NCI-H524 treated with DMSO at 0.1 percent for 48 hours (cell line): ENCODE measurements around the gene LDAF1.
"Not testable (repeated sequence)": the region's sequence is repeated elsewhere in the genome, so short reads cannot be mapped to it uniquely, and the experiment has no call there.

ENCODE experiments used
- DNase-seq: peaks from one replicate; lab custom pipeline; 2025; lab: John Stamatoyannopoulos, UW

The LDAF1 gene

GRCh38 chr16:21162661-21163151, 4.2 kb downstream of the LDAF1 start:
- DNase-seq = peak; percentile 8

- DNase-seq = no peak
Observed at GRCh38 chr16:21163576-21163975, 5.1 kb downstream of the LDAF1 start.

- DNase-seq = no peak
Observed at GRCh38 chr16:21164521-21165168, 6.2 kb downstream of the LDAF1 start.

- no peak for DNase-seq
Observed at GRCh38 chr16:21166561-21166961, 8.1 kb downstream of the LDAF1 start.

GRCh38 chr16:21167360-21167759, 8.9 kb downstream of the LDAF1 start:
- no peak for DNase-seq

- no peak for DNase-seq
Observed at GRCh38 chr16:21167929-21168602, 9.6 kb downstream of the LDAF1 start.

- no peak for DNase-seq
Observed at GRCh38 chr16:21169249-21169981, 10.9 kb downstream of the LDAF1 start.

- not testable (repeated sequence) for DNase-seq
Observed at GRCh38 chr16:21170116-21170515, 11.6 kb downstream of the LDAF1 start.

- DNase-seq = no peak
Observed at GRCh38 chr16:21172650-21173049, 14.2 kb downstream of the LDAF1 start.

- no peak for DNase-seq
Observed at GRCh38 chr16:21175397-21175796, 16.9 kb downstream of the LDAF1 start.

GRCh38 chr16:21179126-21179982, 20.9 kb downstream of the LDAF1 start:
- DNase-seq = no peak

GRCh38 chr16:21179983-21180365, 21.5 kb downstream of the LDAF1 start:
- DNase-seq = no peak

GRCh38 chr16:21183995-21184394, 25.5 kb downstream of the LDAF1 start:
- no peak for DNase-seq

- DNase-seq = no peak
Observed at GRCh38 chr16:21184834-21185233, 26.4 kb downstream of the LDAF1 start.

- no peak for DNase-seq
Observed at GRCh38 chr16:21185659-21186325, 27.3 kb downstream of the LDAF1 start.

GRCh38 chr16:21186326-21186691, 27.8 kb downstream of the LDAF1 start:
- DNase-seq = no peak

- no peak for DNase-seq
Observed at GRCh38 chr16:21189311-21189710, 30.8 kb downstream of the LDAF1 start.

GRCh38 chr16:21190013-21190412, 31.5 kb downstream of the LDAF1 start:
- DNase-seq = no peak

- no peak for DNase-seq
Observed at GRCh38 chr16:21190599-21190998, 32.1 kb downstream of the LDAF1 start.

- DNase-seq = no peak
Observed at GRCh38 chr16:21192991-21193390, 34.5 kb downstream of the LDAF1 start.

GRCh38 chr16:21194771-21195301, 36.4 kb downstream of the LDAF1 start:
- no peak for DNase-seq
